CD4-positive, alpha-beta memory T cell (primary cell): ENCODE results near the gene SLC6A3. TPM values are rescaled to one million over a fixed set of nuclear protein-coding genes. Genes with fewer than 3 reads are reported as not detected.

ENCODE experiments used
- CTCF ChIA-PET: fragments of 350-600 bp; sonication (Branson Sonifier 250); formaldehyde crosslinking; loops from one replicate; lab custom pipeline; 2021; ENCODE audit warnings: inconsistent platforms; ENCODE audit not compliant: partially characterized antibody; lab: Charles Lee
- POLR2A ChIA-PET: fragments of 350-600 bp; sonication (Branson Sonifier 250); formaldehyde crosslinking; loops from one replicate; lab custom pipeline; 2021; ENCODE audit not compliant: partially characterized antibody; lab: Charles Lee
- DNase-seq, 5 donors: peaks; one replicate each; pipeline versions ENCODE4 v3.0.0 to v3.0.0-alpha.2; 2020 to 2022; ENCODE audit warnings: mixed read lengths in 1 of 5
- H3K27ac ChIP-seq: one replicate; pipeline ENCODE4 v1.7.0; 2013; ENCODE audit warnings: low read depth, low read length
- H3K27me3 ChIP-seq: 2 replicates; pipeline ENCODE4 v1.7.0; 2013; ENCODE audit warnings: mild to moderate bottlenecking, low read length, moderate library complexity; ENCODE audit not compliant: insufficient read depth
- H3K36me3 ChIP-seq: 2 replicates; pipeline ENCODE4 v1.7.0; 2013; ENCODE audit warnings: mild to moderate bottlenecking, low read length, moderate library complexity; ENCODE audit not compliant: insufficient read depth
- H3K4me1 ChIP-seq: 2 replicates; pipeline ENCODE4 v1.7.0; 2013; ENCODE audit warnings: mild to moderate bottlenecking, low read length, moderate library complexity; ENCODE audit not compliant: insufficient read depth
- H3K4me3 ChIP-seq, 2 donors: one replicate each; pipeline ENCODE4 v1.7.0; 2013; ENCODE audit warnings: low read length in 2 of 2, mild to moderate bottlenecking in 1 of 2
- H3K9me3 ChIP-seq, 2 donors: one replicate each; pipeline ENCODE4 v1.7.0; 2013; ENCODE audit warnings: low read length in 2 of 2, control low read depth in 1 of 2; ENCODE audit not compliant: control insufficient read depth in 1 of 2
- H3K27ac Mint-ChIP-seq, 7 donors: one replicate each; pipeline ENCODE4 v1.8.0; 2020 to 2021; ENCODE audit warnings: mixed read lengths in 7 of 7, mild to moderate bottlenecking in 6 of 7, inconsistent platforms in 3 of 7, moderate library complexity in 3 of 7
- H3K27me3 Mint-ChIP-seq, 2 donors: one replicate each; pipeline ENCODE4 v1.8.0; 2020 to 2021; ENCODE audit warnings: mixed read lengths in 2 of 2
- H3K36me3 Mint-ChIP-seq, 2 donors: one replicate each; pipeline ENCODE4 v1.8.0; 2020 to 2021; ENCODE audit warnings: mixed read lengths in 2 of 2, inconsistent platforms in 1 of 2, mild to moderate bottlenecking in 1 of 2
- H3K4me1 Mint-ChIP-seq, 4 donors: one replicate each; pipeline ENCODE4 v1.8.0; 2020 to 2021; ENCODE audit warnings: mixed read lengths in 4 of 4, mild to moderate bottlenecking in 1 of 4
- H3K4me3 Mint-ChIP-seq, 8 donors: one replicate each; pipeline ENCODE4 v1.8.0; 2020 to 2021; ENCODE audit warnings: mixed read lengths in 8 of 8, mild to moderate bottlenecking in 7 of 8, moderate library complexity in 6 of 8, inconsistent platforms in 3 of 8
- H3K9me3 Mint-ChIP-seq, 8 donors: one replicate each; pipeline ENCODE4 v1.8.0; 2020 to 2021; ENCODE audit warnings: mixed read lengths in 8 of 8, mild to moderate bottlenecking in 5 of 8, inconsistent platforms in 3 of 8, moderate library complexity in 1 of 8
- intact Hi-C: fragments of 100-400 bp; cut with micrococcal nuclease; formaldehyde crosslinking; loops from one replicate; pipeline ENCODE4 v1.15.1; 2023
- polyA plus RNA-seq, 2 donors: library from polyadenylated mRNA; unstranded; fragments of 300-500 nt; fragmentation: Illumina TruSeq; gene quantifications; one replicate each; pipeline ENCODE4 v1.2.3, GENCODE V29; 2021
- total RNA-seq, 2 experiments: library from RNA; stranded (reverse); gene quantifications; one replicate each; pipeline ENCODE4 v1.2.3, GENCODE V29; 2021

SLC6A3 gene
- total and polyA plus RNA-seq, 4 experiments from 2014 or later, result not detected

DNA sequence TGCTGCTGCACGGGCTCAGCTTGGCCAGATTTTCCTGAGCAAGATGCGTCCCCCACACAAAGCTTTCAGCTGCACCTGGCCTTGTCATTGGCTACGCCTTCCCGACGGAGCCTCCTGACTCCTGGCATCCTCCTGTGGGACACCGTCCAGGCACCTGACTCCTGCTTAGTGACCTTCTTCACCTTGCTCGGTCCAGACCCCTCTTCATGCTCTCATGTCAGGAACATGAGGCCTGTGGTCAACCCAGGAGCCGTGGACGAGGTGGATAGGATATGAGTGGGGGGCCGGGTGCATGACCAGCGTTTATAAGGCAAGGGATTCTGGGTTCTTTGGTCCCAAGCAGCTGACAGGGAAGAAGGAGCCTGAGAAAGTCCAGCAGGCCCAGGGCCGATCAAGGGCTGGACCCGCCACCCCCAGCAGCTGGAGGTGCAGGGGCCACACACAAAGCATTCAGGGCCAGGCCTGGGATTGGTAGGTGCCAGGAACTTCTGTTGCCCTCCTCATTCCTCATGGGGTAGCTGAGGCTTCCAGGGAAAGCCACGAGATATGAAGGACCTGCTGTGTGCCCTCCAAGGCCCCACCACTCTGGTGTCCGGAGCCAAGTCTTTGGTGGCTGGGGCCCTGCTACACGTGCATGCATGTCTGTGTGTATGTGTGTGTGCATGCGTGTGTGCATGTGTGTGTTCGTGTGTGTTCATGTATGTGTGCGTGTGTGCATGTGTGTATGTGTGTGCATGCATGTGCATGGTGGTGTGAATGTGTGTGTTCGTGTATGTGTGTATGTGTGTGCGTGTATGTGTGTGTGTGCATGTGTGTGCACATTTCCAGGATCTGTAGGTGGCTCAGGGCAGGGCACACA is 34.9 kb downstream of the SLC6A3 start:
- no peaks in the 10 kb centered on the region for H3K4me1 ChIP-seq
- H3K27ac Mint-ChIP-seq, result no peak overlapping the region
- intact Hi-C loops, result no loop called here
- H3K9me3 Mint-ChIP-seq, result peaks cover 0 to 2% (median 0%) of the 10 kb centered on the region in 8 donors
- H3K4me1 Mint-ChIP-seq, result peaks cover 0 to 2% (median 0%) of the 10 kb centered on the region in 4 donors
- H3K9me3 ChIP-seq, result no peaks in the 10 kb centered on the region
- POLR2A ChIA-PET, result no interaction called here
- peaks cover 20 to 27% of the 10 kb centered on the region in 2 donors for H3K27me3 Mint-ChIP-seq
- H3K36me3 ChIP-seq, result no peaks in the 10 kb centered on the region
- no peaks in the 10 kb centered on the region for H3K27me3 ChIP-seq
- no peaks in the 10 kb centered on the region for H3K36me3 Mint-ChIP-seq
- no peak overlapping the region for H3K4me3 Mint-ChIP-seq
- H3K4me3 ChIP-seq, result no peak overlapping the region
- CTCF ChIA-PET, result interaction anchor here (0.6 kb wide), 1 partner anchor 30 kb away, joined by 3 read pairs; no protein-coding TSS in a partner anchor
- no peak for DNase-seq
- no peak overlapping the region for H3K27ac ChIP-seq

DNA sequence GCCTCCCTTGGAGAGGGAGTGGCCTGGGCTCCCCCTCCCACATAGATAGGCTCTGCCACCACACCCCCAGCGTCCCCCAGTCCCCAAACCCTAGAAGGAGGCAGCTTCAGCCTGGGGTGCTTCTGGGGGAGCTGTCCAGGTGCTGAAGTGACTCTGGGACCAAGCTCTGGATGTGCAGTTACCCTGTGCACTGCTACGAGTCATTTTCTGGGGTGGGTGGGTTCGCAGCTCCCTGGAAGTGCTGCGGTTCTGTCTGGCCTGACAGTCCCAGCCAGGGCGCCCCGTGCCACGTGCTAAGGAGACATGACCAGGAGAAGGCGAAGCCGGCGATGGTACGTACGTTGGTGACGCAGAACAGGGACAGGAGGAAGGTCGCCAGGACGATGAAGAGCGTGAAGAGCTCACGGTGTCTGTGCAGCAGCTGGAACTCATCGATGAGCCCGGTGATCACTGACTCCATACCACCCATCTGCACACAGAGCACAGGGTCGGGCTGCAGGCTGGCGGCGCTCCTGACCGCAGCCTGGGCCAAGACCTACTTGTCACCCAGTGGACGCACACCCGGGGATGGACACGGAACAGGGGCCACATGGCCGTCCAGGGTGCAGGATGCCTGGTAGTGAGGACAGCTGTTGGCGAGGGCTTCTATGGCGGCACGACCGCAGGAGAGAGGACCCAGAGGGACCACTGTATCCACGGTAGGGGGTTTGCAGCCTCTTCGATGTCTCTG is 35.7 kb downstream of the SLC6A3 start:
- DNase-seq, result peak in 4 of 5 donors; percentile 3 to 18 (median 14)
- Mint-ChIP-seq H3K27me3 (peaks cover 22 to 27% of the 10 kb centered on the region in 2 donors), H3K36me3 (no peaks in the 10 kb centered on the region), H3K4me1 (peaks cover 0 to 2% (median 0%) of the 10 kb centered on the region in 4 donors), H3K4me3 (no peak overlapping the region), H3K9me3 (peaks cover 0 to 2% (median 0%) of the 10 kb centered on the region in 8 donors), H3K27ac (peak overlapping the region in 1 of 7 donors; percentile 46)
- intact Hi-C loops, result no loop called here
- Histone ChIP-seq H3K9me3 (no peaks in the 10 kb centered on the region), H3K4me1 (no peaks in the 10 kb centered on the region), H3K27me3 (no peaks in the 10 kb centered on the region), H3K4me3 (no peak overlapping the region), H3K36me3 (no peaks in the 10 kb centered on the region), H3K27ac (no peak overlapping the region)
- ChIA-PET POLR2A (no interaction called here), CTCF (interaction anchor here (0.6 kb wide), 1 partner anchor 29 kb away, joined by 3 read pairs; no protein-coding TSS in a partner anchor)

DNA sequence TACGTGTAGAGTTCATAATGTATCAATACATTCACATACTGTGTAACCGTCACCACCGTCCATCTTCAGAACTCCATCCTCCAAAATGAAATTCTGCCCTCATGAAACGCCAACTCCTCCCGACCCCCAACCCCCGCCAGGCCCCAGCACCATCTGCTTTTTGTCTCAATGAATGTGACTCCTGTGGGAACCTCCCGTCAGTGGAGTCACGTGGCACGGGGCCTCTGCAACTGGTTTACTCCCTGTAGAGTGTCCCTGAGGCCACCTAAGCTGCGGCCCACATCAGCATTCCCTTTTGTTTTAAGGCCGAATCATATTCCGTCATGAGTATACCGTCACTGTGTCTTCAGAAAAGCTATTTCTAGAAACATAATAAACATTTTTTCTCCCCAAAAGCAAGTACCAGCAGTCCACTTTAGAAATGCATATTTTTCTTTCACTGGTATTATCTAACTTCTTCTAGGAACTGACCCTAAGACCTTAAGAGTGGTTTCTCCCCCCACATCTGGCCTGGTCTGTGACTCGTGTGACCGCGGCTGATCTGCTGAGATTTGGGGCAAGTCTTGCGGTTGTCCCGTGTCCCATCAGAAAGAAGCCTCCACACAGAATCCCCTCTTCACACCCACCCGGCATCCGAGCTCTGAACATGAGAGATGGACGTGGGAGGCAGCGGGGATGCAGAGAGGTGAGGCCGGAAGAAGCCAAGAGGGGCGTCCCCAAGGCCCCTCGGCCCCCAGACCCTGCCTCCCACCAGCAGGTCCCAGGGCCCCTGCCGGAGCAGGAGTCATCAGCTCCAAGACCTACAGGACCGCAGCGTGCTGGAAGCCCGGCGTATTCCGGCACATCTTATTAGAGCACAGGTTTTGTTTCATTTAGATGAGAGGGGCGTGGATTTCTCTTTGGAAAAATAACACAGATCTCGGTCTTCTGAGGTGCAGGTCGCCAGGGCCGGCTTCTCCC is 38.3 kb downstream of the SLC6A3 start:
- no peaks in the 10 kb centered on the region for H3K36me3 Mint-ChIP-seq
- Histone ChIP-seq H3K4me1 (no peaks in the 10 kb centered on the region), H3K4me3 (no peak overlapping the region), H3K27me3 (no peaks in the 10 kb centered on the region), H3K36me3 (no peaks in the 10 kb centered on the region), H3K27ac (no peak overlapping the region), H3K9me3 (no peaks in the 10 kb centered on the region)
- peaks cover 0 to 2% (median 0%) of the 10 kb centered on the region in 4 donors for H3K4me1 Mint-ChIP-seq
- ChIA-PET POLR2A (no interaction called here), CTCF (interaction anchor here (0.7 to 1.8 kb wide), 3 partner anchors 27 to 233 kb away, joined by 3 to 4 read pairs (median 3); no protein-coding TSS in a partner anchor)
- intact Hi-C loops, result no loop called here
- peaks cover 26% of the 10 kb centered on the region in 2 donors for H3K27me3 Mint-ChIP-seq
- no peak overlapping the region for H3K4me3 Mint-ChIP-seq
- H3K9me3 Mint-ChIP-seq, result peaks cover 0 to 2% (median 0%) of the 10 kb centered on the region in 8 donors
- no peak for DNase-seq
- H3K27ac Mint-ChIP-seq, result no peak overlapping the region

DNA sequence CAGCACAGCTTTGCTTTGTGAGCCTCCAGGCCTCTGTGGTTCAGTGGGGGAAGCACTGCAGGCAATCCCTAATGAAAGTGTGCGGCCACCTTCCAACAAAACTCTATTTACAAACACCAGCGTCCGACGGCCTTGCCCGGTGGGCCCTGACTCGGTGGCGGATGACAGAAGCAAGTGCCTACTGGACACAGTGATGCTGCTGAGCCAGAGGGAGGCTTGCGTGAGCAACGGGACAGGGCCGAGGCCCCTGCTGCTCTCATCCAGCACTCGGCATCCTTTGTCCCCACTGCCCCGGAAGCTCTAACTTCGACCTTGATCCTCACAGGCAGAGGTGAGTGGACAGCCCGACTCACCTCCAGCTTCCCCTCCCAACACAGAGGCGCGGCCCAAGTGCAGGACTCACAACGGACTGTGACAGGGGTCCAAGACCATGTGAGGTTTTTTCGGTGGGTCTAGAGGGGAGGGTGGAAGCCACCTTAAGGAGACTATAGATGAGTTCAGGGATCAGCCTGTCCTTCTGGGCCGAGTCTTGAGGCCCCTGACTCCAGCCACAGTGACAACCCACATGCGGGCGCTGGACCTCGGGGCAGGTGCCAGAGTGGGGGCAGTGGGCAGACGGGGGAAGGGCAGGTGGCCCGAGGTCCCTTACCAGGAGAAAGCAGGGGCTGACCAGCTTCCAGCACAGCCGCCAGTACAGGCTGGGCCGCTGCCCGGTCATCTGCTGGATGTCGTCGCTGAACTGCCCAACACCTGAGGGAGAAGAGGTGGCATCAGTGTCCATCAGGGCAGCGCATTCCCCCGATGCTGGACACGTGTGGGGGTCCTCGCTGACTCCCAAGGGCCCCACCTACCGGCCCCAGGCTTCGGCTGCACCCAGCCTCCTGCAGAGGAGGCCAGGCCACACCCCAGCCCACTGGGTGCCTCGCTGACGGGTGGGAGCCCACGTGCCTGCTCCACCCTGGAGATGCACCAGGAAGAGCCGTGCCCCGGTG is 39.4 kb downstream of the SLC6A3 start:
- Histone ChIP-seq H3K27me3 (no peaks in the 10 kb centered on the region), H3K4me1 (no peaks in the 10 kb centered on the region), H3K27ac (no peak overlapping the region), H3K4me3 (no peak overlapping the region), H3K9me3 (no peaks in the 10 kb centered on the region), H3K36me3 (no peaks in the 10 kb centered on the region)
- Mint-ChIP-seq H3K9me3 (peaks cover 0 to 2% (median 0%) of the 10 kb centered on the region in 8 donors), H3K27me3 (peaks cover 23 to 25% of the 10 kb centered on the region in 2 donors), H3K36me3 (no peaks in the 10 kb centered on the region), H3K4me3 (no peak overlapping the region), H3K27ac (no peak overlapping the region), H3K4me1 (no peaks in the 10 kb centered on the region)
- no peak for DNase-seq
- ChIA-PET POLR2A (interaction anchor here (1.2 kb wide), 1 partner anchor 19 kb away, joined by 5 read pairs; no protein-coding TSS in a partner anchor), CTCF (interaction anchor here (1.8 kb wide), 1 partner anchor 232 kb away, joined by 4 read pairs; no protein-coding TSS in a partner anchor)
- intact Hi-C loops, result no loop called here

DNA sequence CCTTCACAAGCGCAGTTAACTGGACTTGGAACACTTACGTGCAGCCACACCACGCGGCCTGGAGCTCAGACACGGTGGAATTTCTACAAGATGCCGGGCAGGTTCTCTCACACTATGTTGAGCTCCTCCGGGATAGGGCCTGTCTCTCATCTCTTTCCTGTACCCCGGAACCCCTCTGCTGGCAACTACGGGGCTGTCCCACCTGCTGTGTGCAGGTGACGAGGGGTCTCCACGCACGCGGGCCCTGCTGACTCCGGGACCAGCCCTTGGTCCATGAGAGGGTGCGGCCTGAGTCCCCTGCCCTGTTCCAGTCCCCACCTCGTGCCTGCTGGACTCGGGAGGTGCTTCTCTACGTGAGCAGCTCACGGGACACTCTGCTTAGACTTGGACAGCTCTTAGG is 40.1 kb downstream of the SLC6A3 start:
- H3K9me3 ChIP-seq, result no peaks in the 10 kb centered on the region
- H3K4me1 ChIP-seq, result no peaks in the 10 kb centered on the region
- ChIA-PET CTCF (no interaction called here), POLR2A (interaction anchor here (1.2 kb wide), 1 partner anchor 18 kb away, joined by 5 read pairs; no protein-coding TSS in a partner anchor)
- Mint-ChIP-seq H3K4me3 (no peak overlapping the region), H3K9me3 (peaks cover 0 to 2% (median 0%) of the 10 kb centered on the region in 8 donors), H3K27ac (no peak overlapping the region), H3K27me3 (peaks cover 21 to 25% of the 10 kb centered on the region in 2 donors), H3K4me1 (no peaks in the 10 kb centered on the region), H3K36me3 (no peaks in the 10 kb centered on the region)
- intact Hi-C loops, result no loop called here
- DNase-seq, result no peak
- H3K36me3 ChIP-seq, result no peaks in the 10 kb centered on the region
- no peaks in the 10 kb centered on the region for H3K27me3 ChIP-seq
- no peak overlapping the region for H3K4me3 ChIP-seq
- H3K27ac ChIP-seq, result no peak overlapping the region

DNA sequence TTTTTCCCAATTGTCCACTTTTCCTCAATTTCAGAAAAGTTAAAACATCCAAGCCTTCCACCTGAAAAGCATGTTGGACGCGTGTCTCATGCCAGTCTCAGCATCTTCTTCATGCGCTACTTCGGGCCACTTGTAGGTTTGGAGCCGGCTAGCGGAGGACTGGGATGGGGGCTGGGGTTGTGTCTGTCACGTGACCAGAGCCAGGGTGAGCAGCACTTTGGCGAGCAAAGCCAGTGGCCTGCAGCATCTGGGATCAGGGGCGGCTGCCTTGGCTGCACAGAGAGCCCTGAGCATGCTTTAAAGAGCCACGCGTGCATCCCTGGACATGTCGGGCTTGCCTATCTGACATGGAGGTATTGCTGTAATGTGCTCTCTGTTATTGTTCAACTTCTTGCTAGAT is 41.2 kb downstream of the SLC6A3 start:
- Mint-ChIP-seq H3K9me3 (peaks cover 0 to 2% (median 0%) of the 10 kb centered on the region in 8 donors), H3K4me3 (no peak overlapping the region), H3K27ac (no peak overlapping the region), H3K27me3 (peaks cover 14 to 20% of the 10 kb centered on the region in 2 donors), H3K36me3 (no peaks in the 10 kb centered on the region), H3K4me1 (no peaks in the 10 kb centered on the region)
- Histone ChIP-seq H3K27me3 (no peaks in the 10 kb centered on the region), H3K4me3 (no peak overlapping the region), H3K27ac (no peak overlapping the region), H3K4me1 (no peaks in the 10 kb centered on the region), H3K36me3 (no peaks in the 10 kb centered on the region), H3K9me3 (no peaks in the 10 kb centered on the region)
- ChIA-PET CTCF (interaction anchor here (1.5 kb wide), 1 partner anchor 24 kb away, joined by 5 read pairs; no protein-coding TSS in a partner anchor), POLR2A (no interaction called here)
- no peak for DNase-seq
- intact Hi-C loops, result no loop called here
